Measurements from ENCODE around the gene MIER3. TPM values are rescaled to one million over a fixed set of nuclear protein-coding genes. Genes with fewer than 3 reads are reported as not detected.

Gene MIER3
- total and polyA plus RNA-seq, 9 of the 15 experiments (the other 6 are each of a cell fraction or from before 2014, with no cell fraction given) = 4.1 to 29.3 (median 13.0) TPM

DNA sequence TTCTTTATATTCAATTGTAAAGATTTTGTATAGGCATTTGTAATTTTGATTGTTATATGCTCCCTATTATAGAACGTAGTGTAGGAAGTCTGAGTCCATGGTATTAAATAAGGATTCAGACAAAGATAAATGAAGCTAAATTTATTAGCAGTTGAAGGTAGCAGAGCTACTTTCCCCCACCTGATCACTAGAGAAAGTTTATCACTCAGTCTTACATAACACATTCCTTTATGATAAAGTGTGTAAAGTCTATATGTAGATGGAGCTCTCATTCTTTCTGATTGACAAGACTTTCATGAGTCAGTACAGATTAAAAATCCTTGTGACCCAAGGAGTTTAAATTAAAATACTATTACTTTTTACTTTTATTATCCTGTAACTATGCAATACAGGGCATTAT, 2.3 kb upstream of the MIER3 start:
- Histone ChIP-seq H3K36me3 (ENCODE audit: control insufficient read depth, insufficient read depth, low read length) (peaks cover 7% of the 10 kb centered on the region), H3K9ac (ENCODE audit: insufficient read depth in 1 of 2, low read depth in 2 of 2, low read length in 2 of 2) (no peak overlapping the region), H3K9me3 (replicated peaks; ENCODE audit: control insufficient read depth, insufficient read depth, low read depth, low read length) (no peaks in the 10 kb centered on the region), H3K27me3 (ENCODE audit: control insufficient read depth in 2 of 2, insufficient read depth in 2 of 2, low read length in 2 of 2) (peaks cover 6 to 11% of the 10 kb centered on the region in 2 experiments; a peak in 4 of 5 replicates), H3K79me2 (ENCODE audit: control insufficient read depth, insufficient read depth, low read length) (peaks cover 19% of the 10 kb centered on the region), H3K4me2 (ENCODE audit: insufficient read depth, low read length) (no peak overlapping the region), H3K4me1 (replicated peaks in 1 of 2; ENCODE audit: control insufficient read depth in 2 of 2, insufficient read depth in 2 of 2, low read length in 2 of 2) (peaks cover 7 to 17% of the 10 kb centered on the region in 2 experiments; a peak in 4 of 5 replicates), H3K4me3 (no peak overlapping the region), H3K27ac (ENCODE audit: extremely low read depth, low read depth, low read length) (no peak overlapping the region), H2AFZ (ENCODE audit: low read depth, low read length) (no peak overlapping the region), H4K20me1 (replicated peaks; ENCODE audit: control insufficient read depth, insufficient read depth, low read length) (no peaks in the 10 kb centered on the region; the same call in 1 of the 2 replicates), H3K9me1 (ENCODE audit: control insufficient read depth, insufficient read depth, low read length) (no peaks in the 10 kb centered on the region)
- intact Hi-C loops (cut with micrococcal nuclease) = loop anchor here (5.0 kb wide), 1 partner anchor 47 kb away; the partner anchor contains the start of gene SETD9
- no peak for DNase-seq (ENCODE audit: extremely low read depth in 1 of 4, low spot score in 3 of 4)
- WGBS (ENCODE audit: insufficient coverage, low coverage, missing lambda C conversion rate) = 7% methylated on average over 1 of the region's 1 CpG
- no peak for TF ChIP-seq EZH2 (IDR thresholded peaks at IDR 0.05; ENCODE audit: borderline replicate concordance, low read depth, low read length)
- TF ChIP-seq RBM22 (IDR thresholded peaks at IDR 0.05; ENCODE audit: low read depth, low read length, poor library complexity, severe bottlenecking) = no peak
- no peak for TF ChIP-seq SLC30A9 (CRISPR knock-in tag; IDR thresholded peaks at IDR 0.05)
- TF ChIP-seq ZNF133 (CRISPR knock-in tag; IDR thresholded peaks at IDR 0.05) = no peak
- no peak for TF ChIP-seq ZFPM2 (CRISPR knock-in tag; IDR thresholded peaks at IDR 0.05)
- no peak for TF ChIP-seq BHLHE40 (IDR thresholded peaks at IDR 0.05; ENCODE audit: low read length)
- no peak for TF ChIP-seq NCOA6 (IDR thresholded peaks at IDR 0.05)
- no peak for TF ChIP-seq CHD4 (IDR thresholded peaks at IDR 0.05; ENCODE audit: insufficient read depth, insufficient replicate concordance, low read depth, low read length, poor library complexity, severe bottlenecking)
- TF ChIP-seq ILK (tag; IDR thresholded peaks at IDR 0.05; ENCODE audit: borderline replicate concordance, low read depth) = no peak
- no peak for TF ChIP-seq THAP12 (CRISPR knock-in tag; IDR thresholded peaks at IDR 0.05)
- TF ChIP-seq SETDB1 (IDR thresholded peaks at IDR 0.05; ENCODE audit: low read length) = no peak
- BruUV-seq (replicated peaks) = no TSS peak
- in situ Hi-C loops (cut with MboI) = no loop called here
- POLR2A ChIA-PET = interaction anchor here (0.6 to 1.3 kb wide), 2 partner anchors 10 to 166 kb away, joined by 3 read pairs; no protein-coding TSS in a partner anchor
- no peak for ATAC-seq
- no peak for FAIRE-seq
- CTCF ChIA-PET (ENCODE audit: low intra/inter-chr PET ratio) = no interaction called here
